Measurements from ENCODE around the gene TMED4.

DNA sequence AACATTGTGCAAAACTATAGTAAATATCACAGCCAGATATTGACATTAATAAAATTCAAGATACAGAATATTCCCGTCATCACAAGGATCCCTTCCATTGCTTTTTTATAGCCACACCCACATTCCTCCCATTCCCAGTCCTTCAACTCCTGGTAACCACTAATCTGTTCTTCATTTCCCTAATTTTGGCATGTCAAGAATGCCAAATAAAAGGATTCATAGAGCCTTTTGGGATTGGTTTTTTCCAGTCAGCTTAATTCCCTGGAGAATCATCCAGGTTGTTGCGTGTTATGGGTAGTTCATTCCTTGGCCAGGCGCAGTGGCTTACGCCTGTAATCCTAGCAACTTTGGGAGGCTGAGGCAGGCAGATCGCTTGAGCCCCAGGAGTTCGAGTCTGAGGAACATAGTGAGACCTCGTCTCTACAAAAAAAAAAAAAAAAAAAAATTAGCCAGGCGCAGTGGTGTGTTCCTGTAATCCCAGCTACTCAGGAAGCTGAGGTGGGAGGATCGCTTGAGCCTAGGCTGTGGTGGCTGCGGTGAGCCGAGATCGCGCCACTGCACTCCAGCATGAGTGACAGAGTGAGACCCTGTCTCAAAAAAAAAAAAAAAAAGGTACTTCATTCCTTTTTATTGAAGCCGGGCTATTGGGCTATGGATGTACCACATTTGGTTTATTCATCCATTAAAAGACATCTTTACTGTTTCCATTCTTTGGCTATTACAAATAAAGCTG is 27.1 kb upstream of the TMED4 start:
- TF ChIP-seq, protein P1, sequence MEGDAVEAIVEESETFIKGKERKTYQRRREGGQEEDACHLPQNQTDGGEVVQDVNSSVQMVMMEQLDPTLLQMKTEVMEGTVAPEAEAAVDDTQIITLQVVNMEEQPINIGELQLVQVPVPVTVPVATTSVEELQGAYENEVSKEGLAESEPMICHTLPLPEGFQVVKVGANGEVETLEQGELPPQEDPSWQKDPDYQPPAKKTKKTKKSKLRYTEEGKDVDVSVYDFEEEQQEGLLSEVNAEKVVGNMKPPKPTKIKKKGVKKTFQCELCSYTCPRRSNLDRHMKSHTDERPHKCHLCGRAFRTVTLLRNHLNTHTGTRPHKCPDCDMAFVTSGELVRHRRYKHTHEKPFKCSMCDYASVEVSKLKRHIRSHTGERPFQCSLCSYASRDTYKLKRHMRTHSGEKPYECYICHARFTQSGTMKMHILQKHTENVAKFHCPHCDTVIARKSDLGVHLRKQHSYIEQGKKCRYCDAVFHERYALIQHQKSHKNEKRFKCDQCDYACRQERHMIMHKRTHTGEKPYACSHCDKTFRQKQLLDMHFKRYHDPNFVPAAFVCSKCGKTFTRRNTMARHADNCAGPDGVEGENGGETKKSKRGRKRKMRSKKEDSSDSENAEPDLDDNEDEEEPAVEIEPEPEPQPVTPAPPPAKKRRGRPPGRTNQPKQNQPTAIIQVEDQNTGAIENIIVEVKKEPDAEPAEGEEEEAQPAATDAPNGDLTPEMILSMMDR (conservative IDR thresholded peaks at IDR 0.05; ENCODE audit: low read depth in 2 of 2), result no peak
- TF ChIP-seq ZNF114 (CRISPR knock-in tag; IDR thresholded peaks at IDR 0.05), result no peak
- TF ChIP-seq POLR2AphosphoS5 (IDR thresholded peaks at IDR 0.05; ENCODE audit: low read depth), result no peak
- TF ChIP-seq EZH2 (IDR thresholded peaks at IDR 0.05; ENCODE audit: low read depth, unreplicated experiment), result no peak
- TF ChIP-seq EZH2phosphoT487 (IDR thresholded peaks at IDR 0.05; ENCODE audit: unreplicated experiment), result no peak
- no peak for TF ChIP-seq STAT1 (IDR thresholded peaks at IDR 0.05; ENCODE audit: unreplicated experiment)
- no peak for TF ChIP-seq CREB1 (CRISPR knock-in tag; IDR thresholded peaks at IDR 0.05; ENCODE audit: low read depth)
- TF ChIP-seq, protein P2, sequence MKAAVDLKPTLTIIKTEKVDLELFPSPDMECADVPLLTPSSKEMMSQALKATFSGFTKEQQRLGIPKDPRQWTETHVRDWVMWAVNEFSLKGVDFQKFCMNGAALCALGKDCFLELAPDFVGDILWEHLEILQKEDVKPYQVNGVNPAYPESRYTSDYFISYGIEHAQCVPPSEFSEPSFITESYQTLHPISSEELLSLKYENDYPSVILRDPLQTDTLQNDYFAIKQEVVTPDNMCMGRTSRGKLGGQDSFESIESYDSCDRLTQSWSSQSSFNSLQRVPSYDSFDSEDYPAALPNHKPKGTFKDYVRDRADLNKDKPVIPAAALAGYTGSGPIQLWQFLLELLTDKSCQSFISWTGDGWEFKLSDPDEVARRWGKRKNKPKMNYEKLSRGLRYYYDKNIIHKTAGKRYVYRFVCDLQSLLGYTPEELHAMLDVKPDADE (IDR thresholded peaks at IDR 0.05), result no peak
- no peak for TF ChIP-seq ZNF331 (CRISPR knock-in tag; IDR thresholded peaks at IDR 0.05; ENCODE audit: low read depth)
